ENCODE results near the gene ETS2. TPM values are rescaled to one million over a fixed set of nuclear protein-coding genes. Genes with fewer than 3 reads are reported as not detected.

ETS2 gene
- total and polyA plus RNA-seq, 2 of the 4 experiments (the other 2 are of a cell fraction), result 21.3 to 21.7 TPM

DNA sequence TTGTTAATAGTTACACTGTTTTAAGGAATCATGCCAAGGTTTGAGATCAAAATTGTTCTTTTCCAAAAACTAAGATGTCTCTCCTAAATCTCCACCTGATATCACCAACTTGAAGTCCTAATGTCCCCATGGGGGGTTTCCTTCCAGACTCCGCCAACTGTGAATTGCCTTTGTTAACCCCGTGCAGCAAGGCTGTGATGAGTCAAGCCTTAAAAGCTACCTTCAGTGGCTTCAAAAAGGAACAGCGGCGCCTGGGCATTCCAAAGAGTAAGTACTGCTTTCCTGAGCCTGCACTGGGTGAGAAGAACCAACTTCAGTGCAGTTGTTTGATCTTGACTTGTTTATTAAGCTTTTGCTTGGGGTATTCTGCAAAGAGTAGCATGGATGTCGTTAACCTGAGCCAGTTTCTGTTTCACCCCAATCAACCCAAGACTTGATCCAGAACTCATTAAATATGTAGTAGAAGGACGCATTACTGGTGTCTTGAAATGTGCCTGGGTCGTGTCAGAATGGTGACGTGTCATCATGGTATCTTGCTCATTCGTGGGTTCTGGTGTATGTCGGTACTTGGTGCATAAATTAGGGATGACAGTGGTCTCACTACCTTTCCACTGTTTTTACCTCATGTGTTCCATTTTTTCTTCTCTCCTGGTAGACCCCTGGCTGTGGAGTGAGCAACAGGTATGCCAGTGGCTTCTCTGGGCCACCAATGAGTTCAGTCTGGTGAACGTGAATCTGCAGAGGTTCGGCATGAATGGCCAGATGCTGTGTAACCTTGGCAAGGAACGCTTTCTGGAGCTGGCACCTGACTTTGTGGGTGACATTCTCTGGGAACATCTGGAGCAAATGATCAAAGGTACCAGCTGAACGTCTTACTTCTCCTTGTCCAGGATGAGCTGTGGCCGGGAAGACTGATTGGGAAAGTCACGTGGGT is 8.7 kb downstream of the ETS2 start (continued):
- TF ChIP-seq, protein P1, sequence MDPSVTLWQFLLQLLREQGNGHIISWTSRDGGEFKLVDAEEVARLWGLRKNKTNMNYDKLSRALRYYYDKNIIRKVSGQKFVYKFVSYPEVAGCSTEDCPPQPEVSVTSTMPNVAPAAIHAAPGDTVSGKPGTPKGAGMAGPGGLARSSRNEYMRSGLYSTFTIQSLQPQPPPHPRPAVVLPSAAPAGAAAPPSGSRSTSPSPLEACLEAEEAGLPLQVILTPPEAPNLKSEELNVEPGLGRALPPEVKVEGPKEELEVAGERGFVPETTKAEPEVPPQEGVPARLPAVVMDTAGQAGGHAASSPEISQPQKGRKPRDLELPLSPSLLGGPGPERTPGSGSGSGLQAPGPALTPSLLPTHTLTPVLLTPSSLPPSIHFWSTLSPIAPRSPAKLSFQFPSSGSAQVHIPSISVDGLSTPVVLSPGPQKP (IDR thresholded peaks at IDR 0.05; ENCODE audit: borderline replicate concordance, low read depth, low read length), result no peak

- Histone ChIP-seq H3K23ac (ENCODE audit: low read depth, low read length) (0 out of 2 replicates have a peak overlapping the region, but pooled peaks have one; percentile 1), H2BK120ac (ENCODE audit: low read depth, low read length) (no peak overlapping the region), H2AK9ac (replicated peaks; ENCODE audit: low read depth, low read length, poor library complexity) (no peak overlapping the region), H3K36me3 (ENCODE audit: control insufficient read depth, insufficient read depth, low read length) (peaks cover 75% of the 10 kb centered on the region), H2BK20ac (ENCODE audit: low read depth, low read length) (no peak overlapping the region), H2BK15ac (ENCODE audit: low read depth, low read length) (0 out of 3 replicates have a peak overlapping the region, but pooled peaks have one; percentile 17), H3K27ac (ENCODE audit: insufficient read depth, low read length) (no peak overlapping the region; the same call in 1 of the 2 replicates), H4K8ac (ENCODE audit: low read depth in 2 of 2, low read length in 2 of 2) (peak overlapping the region in 1 of 2 experiments; percentile 1; a peak in 1 of 4 replicates), H3K4me1 (ENCODE audit: control insufficient read depth, insufficient read depth, low read length) (peaks cover 25% of the 10 kb centered on the region), H3K4ac (ENCODE audit: low read depth, low read length) (peak overlapping the region; percentile 46; the same call in 1 of the 2 replicates), H3K4me2 (ENCODE audit: low read depth, low read length) (no peak overlapping the region), H3K9ac (ENCODE audit: low read depth, low read length) (no peak overlapping the region), H4K91ac (ENCODE audit: insufficient read depth, low read depth, low read length) (no peak overlapping the region), H3K56ac (ENCODE audit: extremely low read depth, insufficient read depth, low read length) (no peak overlapping the region), H3K14ac (replicated peaks; ENCODE audit: low read depth, low read length) (no peak overlapping the region), H3K4me3 (ENCODE audit: insufficient read depth, low read depth, low read length) (no peak overlapping the region), H3K9me3 (ENCODE audit: control insufficient read depth, insufficient read depth, low read length) (no peaks in the 10 kb centered on the region), H3K27me3 (ENCODE audit: control insufficient read depth, insufficient read depth, low read length) (no peaks in the 10 kb centered on the region), H3K9me1 (ENCODE audit: insufficient read depth, low read length) (peaks cover 12% of the 10 kb centered on the region), H4K5ac (ENCODE audit: low read depth, low read length) (no peak overlapping the region), H2AFZ (replicated peaks; ENCODE audit: low read length, poor library complexity) (no peak overlapping the region), H3K79me1 (ENCODE audit: low read depth in 1 of 2, low read length in 2 of 2) (peaks cover 30 to 78% of the 10 kb centered on the region in 2 experiments), H3K18ac (ENCODE audit: low read depth, low read length) (no peak overlapping the region), H4K20me1 (ENCODE audit: insufficient read depth, low read length) (peaks cover 52% of the 10 kb centered on the region), H2BK5ac (ENCODE audit: low read depth, low read length, poor library complexity, severe bottlenecking) (peak overlapping the region; percentile 53), H2AK5ac (ENCODE audit: low read depth, low read length) (peak overlapping the region; percentile 72)
- ChIA-PET POLR2A (ENCODE audit: unreplicated experiment) (no interaction called here), CTCF (no interaction called here)
- WGBS, 2 experiments (ENCODE audit: extremely low coverage in 2 of 2, insufficient read length in 1 of 2), result no CpG with 5 or more reads among the region's 2 CpGs
- intact Hi-C loops (cut with micrococcal nuclease), result no loop called here
- dilution Hi-C loops (cut with HindIII; ENCODE audit: low sequenced_read_pairs, unreplicated experiment), result no loop called here
- in situ Hi-C loops (cut with MboI; ENCODE audit: low sequenced_read_pairs), result no loop called here
- DNase-seq (peak; percentile 95), ATAC-seq (ENCODE audit: low read depth) (peak; percentile 12; the same call in 1 of the 2 replicates)
- BruUV-seq (replicated peaks), result no TSS peak
- TF ChIP-seq SMC3 (IDR thresholded peaks at IDR 0.05; ENCODE audit: low read depth, low read length) (no peak; the same call in 1 of the 2 replicates), MAFK (IDR thresholded peaks at IDR 0.05; ENCODE audit: low read depth, low read length) (no peak), NFE2L2 (IDR thresholded peaks at IDR 0.05; ENCODE audit: low read depth, low read length) (no peak), RAD21 (IDR thresholded peaks at IDR 0.05; ENCODE audit: low read length) (no peak; the same call in none of the 2 replicates), USF2 (IDR thresholded peaks at IDR 0.05; ENCODE audit: low read depth, low read length) (no peak), CTCF (conservative IDR thresholded peaks at IDR 0.05; ENCODE audit: low read depth, low read length) (no peak), RFX5 (IDR thresholded peaks at IDR 0.05; ENCODE audit: low read depth, low read length) (no peak), POLR2A (IDR thresholded peaks at IDR 0.05; ENCODE audit: low read depth, low read length) (no peak)
- TF ChIP-seq, protein P1 (IDR thresholded peaks at IDR 0.05; ENCODE audit: borderline replicate concordance, low read depth, low read length), result no peak
These were observed 9.3 kb downstream of the ETS2 start for GRCh38 chr21:38815060-38815405.

Measured in IMR-90 (cell line).